Psoas muscle (tissue), 8 donors: ENCODE data around the gene RAP1A. TPM values are rescaled to one million over a fixed set of nuclear protein-coding genes. Genes with fewer than 3 reads are reported as not detected.

ENCODE experiments used
- ATAC-seq, 4 donors: fragments of 200-7000 bp; cut with Tn5 transposase; one replicate each; pipeline ENCODE4 v1.9.1; 2020; ENCODE audit warnings: moderate library complexity in 3 of 4, mild to moderate bottlenecking in 2 of 4
- DNase-seq, 2 donors: peaks; one replicate each; pipeline ENCODE4 v3.0.0-alpha.2; 2020
- H3K27ac ChIP-seq: fragments of 200-600 bp; one replicate; pipeline ENCODE4 v1.8.0; 2022
- H3K27me3 ChIP-seq, 3 donors: fragments of 200-600 bp in 1 of 3; one replicate each; pipeline versions ENCODE4 v1.6.1 to v1.8.0; 2013 to 2022; ENCODE audit warnings: low read length in 2 of 3, mild to moderate bottlenecking in 2 of 3, moderate library complexity in 1 of 3; ENCODE audit not compliant: insufficient read depth in 3 of 3
- H3K36me3 ChIP-seq, 2 donors: fragments of 200-600 bp in 1 of 2; one replicate each; pipeline versions ENCODE4 v1.6.1 to v1.8.0; 2013 to 2022; ENCODE audit warnings: low read depth in 1 of 2, mild to moderate bottlenecking in 1 of 2, moderate library complexity in 1 of 2; ENCODE audit not compliant: insufficient read depth in 1 of 2
- H3K4me1 ChIP-seq: fragments of 200-600 bp; one replicate; pipeline ENCODE4 v1.8.0; 2022
- H3K4me3 ChIP-seq: fragments of 200-600 bp; one replicate; pipeline ENCODE4 v1.8.0; 2022; ENCODE audit warnings: mild to moderate bottlenecking
- H3K9me3 ChIP-seq: fragments of 200-600 bp; one replicate; pipeline ENCODE4 v1.8.0; 2022
- WGBS, 3 donors: extraction: QIAGEN DNeasy Blood & Tissue Kit; methylation state at CpG; one replicate each; pipeline versions ENCODE4 v1.1.6 to v1.1.7; 2013; 5-methylcytosine and 5-hydroxymethylcytosine counted together
- intact Hi-C, 2 donors: fragments of 100-400 bp; cut with DNase I; formaldehyde crosslinking; loops; one replicate each; pipeline versions ENCODE4 v1.11.0 to v1.14.2; 2022
- polyA plus RNA-seq, 3 donors: library from polyadenylated mRNA; stranded (reverse); fragments of 200-250 nt; gene quantifications; one replicate each; pipeline ENCODE4 v1.2.3, GENCODE V29; 2013
- total RNA-seq, 4 donors: library from RNA; stranded (reverse); fragmentation: NEBNext Ultra II Directional in 2 of 4; extraction: Animal tissue kit (Norgen Biotek cat#: 25700) in 2 of 4; gene quantifications; one replicate each; pipeline versions ENCODE4 v1.2.1 to v1.2.4, GENCODE V29; 2021 to 2023
- TF ChIP-seq, protein P1 (sequence below): fragments of 200-600 bp; IDR thresholded peaks from one replicate; pipeline ENCODE4 v1.8.0; 2022; ENCODE audit warnings: antibody characterized with exemption
- donor health status: healthy with polysubstance abuse.
- donor health status: DM: no; HTN: no; CAD: no; lungs with moderate emphysema.
- donor health status: Bipolar disorder and iron deficiency.
- donor health status: healthy.
- donor health status: DM: yes; HTN: yes; CAD: no.
- donor health status: DM: no; HTN: no; CAD: no.
- donor health status: DM: no; HTN: no; CAD: no.
- donor health status: DM: yes; HTN: yes; CAD: no.

The RAP1A gene
- total and polyA plus RNA-seq, 7 donors, result 63.6 to 235 (median 76.6) TPM

DNA sequence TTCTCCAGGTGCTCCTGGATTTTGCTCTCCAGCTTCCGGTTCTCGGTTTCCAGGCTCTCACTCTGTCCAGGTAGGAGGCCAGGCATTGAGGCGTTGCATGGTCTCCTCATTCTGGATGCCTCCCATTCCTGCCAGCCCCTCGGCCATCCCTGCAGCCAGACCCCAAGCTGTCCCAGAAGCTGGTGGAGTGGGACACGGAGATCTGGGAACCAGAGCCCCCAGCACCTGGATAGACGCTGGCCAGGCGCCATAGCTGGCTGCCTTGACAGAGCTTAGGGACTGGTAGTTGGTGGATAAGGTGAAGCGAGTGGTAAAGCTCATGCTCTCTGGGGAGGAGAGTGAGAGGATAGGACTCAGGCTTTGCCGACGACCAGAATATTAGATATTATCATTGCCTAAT is 29.6 kb downstream of the RAP1A start:
- H3K36me3 ChIP-seq, result peaks cover 0 to 4% of the 10 kb centered on the region in 2 donors
- no peak for ATAC-seq
- H3K27me3 ChIP-seq, result no peaks in the 10 kb centered on the region
- TF ChIP-seq, protein P1, sequence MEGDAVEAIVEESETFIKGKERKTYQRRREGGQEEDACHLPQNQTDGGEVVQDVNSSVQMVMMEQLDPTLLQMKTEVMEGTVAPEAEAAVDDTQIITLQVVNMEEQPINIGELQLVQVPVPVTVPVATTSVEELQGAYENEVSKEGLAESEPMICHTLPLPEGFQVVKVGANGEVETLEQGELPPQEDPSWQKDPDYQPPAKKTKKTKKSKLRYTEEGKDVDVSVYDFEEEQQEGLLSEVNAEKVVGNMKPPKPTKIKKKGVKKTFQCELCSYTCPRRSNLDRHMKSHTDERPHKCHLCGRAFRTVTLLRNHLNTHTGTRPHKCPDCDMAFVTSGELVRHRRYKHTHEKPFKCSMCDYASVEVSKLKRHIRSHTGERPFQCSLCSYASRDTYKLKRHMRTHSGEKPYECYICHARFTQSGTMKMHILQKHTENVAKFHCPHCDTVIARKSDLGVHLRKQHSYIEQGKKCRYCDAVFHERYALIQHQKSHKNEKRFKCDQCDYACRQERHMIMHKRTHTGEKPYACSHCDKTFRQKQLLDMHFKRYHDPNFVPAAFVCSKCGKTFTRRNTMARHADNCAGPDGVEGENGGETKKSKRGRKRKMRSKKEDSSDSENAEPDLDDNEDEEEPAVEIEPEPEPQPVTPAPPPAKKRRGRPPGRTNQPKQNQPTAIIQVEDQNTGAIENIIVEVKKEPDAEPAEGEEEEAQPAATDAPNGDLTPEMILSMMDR, result no peak
- peaks cover 3% of the 10 kb centered on the region for H3K4me1 ChIP-seq
- no peak overlapping the region for H3K4me3 ChIP-seq
- 80 to 88% (median 87%) methylated on average over 10 of the region's 10 CpGs for WGBS, 3 donors
- no peak for DNase-seq
- H3K9me3 ChIP-seq, result no peaks in the 10 kb centered on the region
- intact Hi-C loops, result no loop called here
- no peak overlapping the region for H3K27ac ChIP-seq

- H3K4me3 ChIP-seq, result no peak overlapping the region
- ATAC-seq, result no peak
- no peaks in the 10 kb centered on the region for H3K9me3 ChIP-seq
- intact Hi-C loops, result no loop called here
- H3K4me1 ChIP-seq, result peaks cover 3% of the 10 kb centered on the region
- 70 to 82% (median 72%) methylated on average over 1 of the region's 1 CpG for WGBS, 3 donors
- TF ChIP-seq, protein P1, result no peak
- H3K27ac ChIP-seq, result no peak overlapping the region
- peaks cover 0 to 4% of the 10 kb centered on the region in 2 donors for H3K36me3 ChIP-seq
- H3K27me3 ChIP-seq, result no peaks in the 10 kb centered on the region
- DNase-seq, result no peak
These were observed 30.1 kb downstream of the RAP1A start for GRCh38 chr1:111649648-111650047.

- WGBS, 3 donors, result 76 to 96% (median 84%) methylated on average over 1 of the region's 1 CpG
- TF ChIP-seq, protein P1, result no peak
- no peaks in the 10 kb centered on the region for H3K36me3 ChIP-seq
- intact Hi-C loops, result no loop called here
- no peak overlapping the region for H3K4me3 ChIP-seq
- H3K27me3 ChIP-seq, result no peaks in the 10 kb centered on the region
- no peak overlapping the region for H3K27ac ChIP-seq
- H3K4me1 ChIP-seq, result peaks cover 17% of the 10 kb centered on the region
- ATAC-seq (no peak), DNase-seq (no peak)
- H3K9me3 ChIP-seq, result no peaks in the 10 kb centered on the region
These were observed 34.1 kb downstream of the RAP1A start for GRCh38 chr1:111653709-111654108.

GRCh38 chr1:111654839-111655238 is 35.2 kb downstream of the RAP1A start:
- Histone ChIP-seq H3K9me3 (no peaks in the 10 kb centered on the region), H3K27me3 (no peaks in the 10 kb centered on the region), H3K4me1 (peaks cover 17% of the 10 kb centered on the region), H3K4me3 (no peak overlapping the region), H3K36me3 (no peaks in the 10 kb centered on the region), H3K27ac (no peak overlapping the region)
- DNase-seq (no peak), ATAC-seq (no peak)
- TF ChIP-seq, protein P1, result no peak
- intact Hi-C loops, result loop anchor here in 1 of 2 donors (5.0 kb wide), 1 partner anchor 173 kb away; no protein-coding TSS in a partner anchor
- WGBS, 3 donors, result 73 to 88% (median 81%) methylated on average over 4 of the region's 4 CpGs
